Neural cell (in vitro differentiated cells): Measurements from ENCODE around the gene NEDD4L.

ENCODE experiments used
- EZH2 ChIP-seq: fragments of 200-600, 300-800 bp; shearing (Covaris generic), sonication (generic); IDR thresholded peaks from 2 replicates; pipeline ENCODE4 v1.6.1; 2014; ENCODE audit warnings: antibody characterized with exemption, low read length, borderline replicate concordance, mild to moderate bottlenecking; ENCODE audit not compliant: insufficient read depth, poor library complexity, severe bottlenecking
- TF ChIP-seq, protein P1 (sequence below): fragments of 450-650 bp; IDR thresholded peaks from 2 replicates; pipeline ENCODE4 v1.5.1; 2014; ENCODE audit warnings: antibody characterized with exemption, mild to moderate bottlenecking, moderate library complexity; ENCODE audit not compliant: poor library complexity, severe bottlenecking

DNA sequence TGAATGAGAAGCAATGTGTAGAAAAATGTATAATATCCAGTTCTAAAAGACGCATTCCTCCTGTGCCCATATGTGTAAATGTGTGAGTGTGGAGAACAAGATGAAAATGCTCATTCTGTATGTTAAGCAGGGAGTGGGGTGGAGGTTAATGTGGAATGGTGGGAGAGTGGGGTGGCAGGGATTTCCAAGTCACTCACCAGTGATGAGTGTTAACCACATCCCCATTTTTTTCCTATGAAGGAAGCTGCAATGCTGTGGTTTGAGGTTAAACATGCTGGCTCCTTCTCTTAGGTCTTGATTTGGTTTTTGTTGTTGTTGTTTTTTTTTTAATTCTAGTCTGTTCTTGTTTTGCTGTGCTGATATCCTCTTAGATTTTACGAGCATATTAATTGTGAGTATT is 169.4 kb downstream of the NEDD4L start:
- no peak for TF ChIP-seq EZH2
- TF ChIP-seq, protein P1, sequence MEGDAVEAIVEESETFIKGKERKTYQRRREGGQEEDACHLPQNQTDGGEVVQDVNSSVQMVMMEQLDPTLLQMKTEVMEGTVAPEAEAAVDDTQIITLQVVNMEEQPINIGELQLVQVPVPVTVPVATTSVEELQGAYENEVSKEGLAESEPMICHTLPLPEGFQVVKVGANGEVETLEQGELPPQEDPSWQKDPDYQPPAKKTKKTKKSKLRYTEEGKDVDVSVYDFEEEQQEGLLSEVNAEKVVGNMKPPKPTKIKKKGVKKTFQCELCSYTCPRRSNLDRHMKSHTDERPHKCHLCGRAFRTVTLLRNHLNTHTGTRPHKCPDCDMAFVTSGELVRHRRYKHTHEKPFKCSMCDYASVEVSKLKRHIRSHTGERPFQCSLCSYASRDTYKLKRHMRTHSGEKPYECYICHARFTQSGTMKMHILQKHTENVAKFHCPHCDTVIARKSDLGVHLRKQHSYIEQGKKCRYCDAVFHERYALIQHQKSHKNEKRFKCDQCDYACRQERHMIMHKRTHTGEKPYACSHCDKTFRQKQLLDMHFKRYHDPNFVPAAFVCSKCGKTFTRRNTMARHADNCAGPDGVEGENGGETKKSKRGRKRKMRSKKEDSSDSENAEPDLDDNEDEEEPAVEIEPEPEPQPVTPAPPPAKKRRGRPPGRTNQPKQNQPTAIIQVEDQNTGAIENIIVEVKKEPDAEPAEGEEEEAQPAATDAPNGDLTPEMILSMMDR, result no peak
